ENCODE data around the gene TNF. TPM values are rescaled to one million over a fixed set of nuclear protein-coding genes. Genes with fewer than 3 reads are reported as not detected.

TNF gene
- total RNA-seq, 1 donor from 2014 or later, result 1.9 TPM

- no peak for DNase-seq
Measured at GRCh38 chr6:31573239-31574105, 1.9 kb upstream of the TNF start.

DNA sequence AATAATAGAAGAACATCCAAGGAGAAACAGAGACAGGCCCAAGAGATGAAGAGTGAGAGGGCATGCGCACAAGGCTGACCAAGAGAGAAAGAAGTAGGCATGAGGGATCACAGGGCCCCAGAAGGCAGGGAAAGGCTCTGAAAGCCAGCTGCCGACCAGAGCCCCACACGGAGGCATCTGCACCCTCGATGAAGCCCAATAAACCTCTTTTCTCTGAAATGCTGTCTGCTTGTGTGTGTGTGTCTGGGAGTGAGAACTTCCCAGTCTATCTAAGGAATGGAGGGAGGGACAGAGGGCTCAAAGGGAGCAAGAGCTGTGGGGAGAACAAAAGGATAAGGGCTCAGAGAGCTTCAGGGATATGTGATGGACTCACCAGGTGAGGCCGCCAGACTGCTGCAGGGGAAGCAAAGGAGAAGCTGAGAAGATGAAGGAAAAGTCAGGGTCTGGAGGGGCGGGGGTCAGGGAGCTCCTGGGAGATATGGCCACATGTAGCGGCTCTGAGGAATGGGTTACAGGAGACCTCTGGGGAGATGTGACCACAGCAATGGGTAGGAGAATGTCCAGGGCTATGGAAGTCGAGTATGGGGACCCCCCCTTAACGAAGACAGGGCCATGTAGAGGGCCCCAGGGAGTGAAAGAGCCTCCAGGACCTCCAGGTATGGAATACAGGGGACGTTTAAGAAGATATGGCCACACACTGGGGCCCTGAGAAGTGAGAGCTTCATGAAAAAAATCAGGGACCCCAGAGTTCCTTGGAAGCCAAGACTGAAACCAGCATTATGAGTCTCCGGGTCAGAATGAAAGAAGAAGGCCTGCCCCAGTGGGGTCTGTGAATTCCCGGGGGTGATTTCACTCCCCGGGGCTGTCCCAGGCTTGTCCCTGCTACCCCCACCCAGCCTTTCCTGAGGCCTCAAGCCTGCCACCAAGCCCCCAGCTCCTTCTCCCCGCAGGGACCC is 981 bp upstream of the TNF start:
- DNase-seq, result no peak

GRCh38 chr6:31575952-31576685 is 754 bp downstream of the TNF start:
- DNase-seq, result no peak

GRCh38 chr6:31576897-31577578 is 1.7 kb downstream of the TNF start:
- DNase-seq, result no peak

GRCh38 chr6:31577579-31577966 is 2.2 kb downstream of the TNF start:
- DNase-seq, result no peak

DNA sequence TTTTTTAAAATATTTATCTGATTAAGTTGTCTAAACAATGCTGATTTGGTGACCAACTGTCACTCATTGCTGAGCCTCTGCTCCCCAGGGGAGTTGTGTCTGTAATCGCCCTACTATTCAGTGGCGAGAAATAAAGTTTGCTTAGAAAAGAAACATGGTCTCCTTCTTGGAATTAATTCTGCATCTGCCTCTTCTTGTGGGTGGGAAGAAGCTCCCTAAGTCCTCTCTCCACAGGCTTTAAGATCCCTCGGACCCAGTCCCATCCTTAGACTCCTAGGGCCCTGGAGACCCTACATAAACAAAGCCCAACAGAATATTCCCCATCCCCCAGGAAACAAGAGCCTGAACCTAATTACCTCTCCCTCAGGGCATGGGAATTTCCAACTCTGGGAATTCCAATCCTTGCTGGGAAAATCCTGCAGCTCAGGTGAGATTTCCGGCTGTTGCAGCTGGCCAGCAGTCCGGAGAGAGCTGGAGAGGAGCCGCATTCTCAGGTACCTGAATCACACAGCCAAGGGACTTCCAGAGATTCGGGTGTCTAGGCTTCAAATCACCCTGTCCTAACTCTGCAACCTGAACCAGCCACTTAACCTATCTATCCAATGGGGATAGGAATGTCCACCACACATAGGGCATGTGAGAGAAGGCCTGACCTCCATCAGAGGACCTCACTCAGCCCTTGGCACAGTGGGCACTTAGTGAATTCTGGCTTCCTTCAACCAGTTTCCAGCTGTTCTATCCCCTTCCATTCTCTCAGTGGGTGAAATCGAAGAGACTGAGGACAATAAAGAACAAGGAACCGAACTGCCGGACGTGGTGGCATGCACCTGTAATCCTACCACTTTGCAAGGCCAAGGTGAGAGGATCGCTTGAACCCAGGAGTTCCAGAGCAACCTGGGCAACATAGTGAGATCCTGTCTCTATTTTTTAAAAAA is 3.1 kb downstream of the TNF start:
- DNase-seq, result no peak

- DNase-seq, result no peak
Measured at GRCh38 chr6:31579119-31579505, 3.7 kb downstream of the TNF start.

DNA sequence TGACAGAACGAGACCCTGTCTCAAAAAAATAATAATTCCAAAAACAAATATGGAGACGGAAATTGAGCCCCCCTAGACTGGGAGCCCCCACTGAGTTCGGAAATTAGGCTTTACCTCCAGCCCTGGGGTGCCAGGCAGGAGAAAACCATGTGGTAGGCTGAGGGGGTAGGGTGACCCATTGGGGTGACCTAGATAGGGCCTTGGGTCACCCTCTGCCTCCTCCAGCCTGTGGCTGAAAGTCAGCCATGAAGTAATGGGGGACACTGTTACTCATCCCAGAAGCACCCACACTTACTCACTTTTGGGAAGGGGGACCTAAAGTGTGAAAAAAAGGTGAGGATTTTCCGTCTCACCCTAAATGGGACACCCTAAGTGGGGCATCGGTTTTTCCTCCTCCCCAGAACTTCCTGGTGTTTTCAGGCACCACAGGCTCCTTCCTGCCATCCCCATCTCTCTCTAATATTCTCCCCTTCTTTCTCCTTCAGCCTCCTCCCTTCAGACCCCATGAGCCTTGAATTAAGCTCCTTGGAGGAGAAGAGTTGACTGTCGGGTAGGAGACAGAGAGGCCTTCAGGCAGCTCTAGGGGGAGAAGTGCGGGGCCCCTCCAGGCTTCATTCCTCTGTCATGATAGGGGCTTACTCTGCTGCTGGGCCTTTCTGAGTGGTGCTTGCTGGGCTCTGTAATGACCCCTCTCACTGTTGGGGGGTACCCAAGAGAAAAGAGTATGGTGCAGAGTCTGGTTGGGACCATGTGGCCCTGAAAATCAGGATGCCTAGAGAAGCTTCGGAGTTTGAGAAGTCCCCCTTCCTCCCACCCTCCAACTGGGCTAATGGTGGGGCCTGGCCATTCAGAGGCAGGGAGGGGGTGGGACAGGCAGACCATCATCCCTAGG is 4.4 kb downstream of the TNF start:
- DNase-seq, result no peak

GRCh38 chr6:31580438-31580740 is 5.0 kb downstream of the TNF start:
- DNase-seq, result no peak

DNA sequence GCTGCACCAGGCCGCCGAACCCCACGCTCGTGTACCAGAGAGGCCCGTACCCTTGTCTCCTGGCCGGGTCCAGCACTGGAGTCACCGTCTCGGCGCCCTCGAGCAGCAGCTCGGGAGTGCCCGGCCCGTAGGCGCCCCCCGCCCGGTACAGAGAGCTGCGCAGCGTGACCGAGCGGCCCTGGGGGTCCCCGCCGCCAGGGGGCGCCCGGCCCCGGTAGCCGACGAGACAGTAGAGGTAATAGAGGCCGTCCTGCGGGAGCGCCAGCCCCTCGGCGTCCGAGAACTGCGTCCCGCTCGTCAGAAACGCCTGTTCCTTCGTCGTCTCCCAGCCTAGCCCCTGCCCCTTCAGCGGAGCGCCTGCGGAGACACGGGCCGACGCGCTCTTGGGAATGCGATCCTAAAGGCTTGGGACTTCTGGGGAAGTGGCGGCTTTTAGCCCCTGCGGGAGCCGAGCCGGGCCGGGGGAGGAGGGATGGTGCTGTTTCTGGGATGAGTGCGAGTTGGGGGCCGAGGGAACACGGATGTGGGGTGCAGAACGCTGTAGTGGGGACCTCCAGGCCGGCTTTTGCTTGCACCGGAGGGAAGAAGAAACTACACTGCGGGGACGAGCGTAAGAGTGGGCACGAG is 5.6 kb downstream of the TNF start:
- peak; percentile 69 for DNase-seq

DNA sequence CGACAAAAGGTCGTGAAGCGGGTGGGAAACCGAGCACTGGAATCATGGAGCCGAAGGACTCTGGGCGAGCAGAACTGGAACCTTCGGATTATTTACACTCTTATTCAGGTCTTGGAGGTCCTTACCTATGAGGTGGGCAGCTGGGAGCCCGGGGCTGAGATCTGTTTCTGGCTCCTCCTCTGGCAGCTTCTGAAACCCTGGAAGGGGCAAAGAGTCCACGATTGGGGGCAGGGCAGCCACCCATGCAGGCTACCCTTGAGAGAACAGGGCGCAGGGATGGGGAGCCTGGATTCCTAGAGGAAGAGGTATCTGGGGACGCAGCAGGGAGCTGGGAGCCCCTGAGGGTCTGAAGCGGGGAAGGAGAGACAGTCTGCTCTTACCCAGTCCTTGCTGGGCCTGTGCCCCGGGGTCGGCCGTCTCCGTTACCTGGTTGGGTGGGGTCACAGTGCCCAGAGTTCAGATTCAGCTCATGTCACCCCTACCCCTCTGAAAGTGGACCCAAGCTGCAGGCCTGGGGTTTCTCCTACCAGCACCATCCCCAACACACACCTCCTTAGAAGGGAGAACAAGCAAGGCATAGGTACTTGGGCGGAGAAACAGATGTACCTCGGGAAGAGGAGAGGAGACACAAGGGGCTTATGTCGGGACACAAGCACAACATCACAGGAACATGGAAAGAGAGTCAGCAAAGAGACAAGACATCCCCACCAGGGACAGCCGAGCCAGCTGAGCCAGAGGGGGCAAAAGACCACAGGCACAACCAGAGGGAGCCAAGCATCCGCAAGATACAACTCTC is 6.3 kb downstream of the TNF start:
- DNase-seq, result no peak

DNA sequence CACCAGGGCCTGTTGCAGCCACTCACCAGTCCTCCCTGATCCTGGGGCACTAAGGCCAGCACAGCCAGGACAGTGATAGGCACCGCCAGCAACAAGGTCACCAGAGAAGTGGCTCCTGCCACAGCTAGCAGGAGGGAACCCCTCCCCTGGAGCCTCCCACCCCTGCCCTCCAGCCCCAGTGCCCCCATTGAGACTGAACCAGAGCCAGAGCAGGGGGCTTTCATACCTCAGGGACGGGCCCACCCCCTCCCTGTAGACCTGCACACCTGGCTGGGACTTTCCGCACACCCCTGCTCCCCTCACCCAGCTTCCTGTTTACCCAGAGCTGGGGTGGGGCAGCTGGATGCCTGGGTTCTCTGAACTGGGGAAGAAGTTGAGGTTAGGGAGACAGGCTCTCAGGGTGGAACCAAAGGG is 6.9 kb downstream of the TNF start, which contains the start of gene LTB:
Gene LTB, minus strand, starts transcription at position 195 of the 414 bp plus-strand sequence. Its CDS starts 7 bp downstream, at position 188.
- no peak for DNase-seq

GRCh38 chr6:31585491-31585890 is 10.1 kb downstream of the TNF start:
- no peak for DNase-seq

- DNase-seq, result no peak
Measured at GRCh38 chr6:31586008-31586407, 10.6 kb downstream of the TNF start, which contains the start of gene LST1. Gene LST1 (plus strand): TSS chr6:31586277. CDS start chr6:31587300, 1,023 bp downstream.

DNA sequence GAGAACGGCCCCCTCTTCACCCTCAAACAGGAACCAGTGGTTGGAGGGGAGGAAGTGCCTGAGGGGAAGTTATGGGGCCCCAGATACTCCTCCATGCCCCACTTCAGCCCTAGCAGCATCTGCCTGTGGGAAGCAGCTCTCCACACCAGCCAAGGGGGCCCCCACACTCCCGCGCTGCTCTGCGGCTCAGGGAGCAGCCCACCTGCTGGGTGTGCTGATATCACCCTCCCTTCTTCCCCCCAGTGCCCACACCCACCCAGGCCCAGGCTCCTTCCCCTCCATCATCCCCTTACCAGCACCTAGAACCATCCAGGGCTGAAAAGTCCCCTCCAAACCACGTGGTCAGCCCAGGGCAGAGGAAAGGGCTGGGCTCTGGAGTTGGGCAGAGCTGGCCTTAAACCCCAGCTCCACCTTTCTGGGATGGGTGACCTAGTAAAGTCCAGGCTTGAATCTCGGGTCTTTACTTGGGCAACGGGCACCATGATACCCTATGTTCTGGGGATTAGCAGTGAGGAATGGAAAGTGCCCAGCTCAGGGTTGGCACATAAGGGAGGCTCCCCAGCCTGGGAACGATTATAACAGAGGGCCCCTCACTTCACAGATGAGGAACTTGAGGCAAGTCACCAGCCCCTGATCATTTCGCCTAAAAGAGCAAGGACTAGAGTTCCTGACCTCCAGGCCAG is 11.4 kb downstream of the TNF start:
- DNase-seq, result no peak

DNA sequence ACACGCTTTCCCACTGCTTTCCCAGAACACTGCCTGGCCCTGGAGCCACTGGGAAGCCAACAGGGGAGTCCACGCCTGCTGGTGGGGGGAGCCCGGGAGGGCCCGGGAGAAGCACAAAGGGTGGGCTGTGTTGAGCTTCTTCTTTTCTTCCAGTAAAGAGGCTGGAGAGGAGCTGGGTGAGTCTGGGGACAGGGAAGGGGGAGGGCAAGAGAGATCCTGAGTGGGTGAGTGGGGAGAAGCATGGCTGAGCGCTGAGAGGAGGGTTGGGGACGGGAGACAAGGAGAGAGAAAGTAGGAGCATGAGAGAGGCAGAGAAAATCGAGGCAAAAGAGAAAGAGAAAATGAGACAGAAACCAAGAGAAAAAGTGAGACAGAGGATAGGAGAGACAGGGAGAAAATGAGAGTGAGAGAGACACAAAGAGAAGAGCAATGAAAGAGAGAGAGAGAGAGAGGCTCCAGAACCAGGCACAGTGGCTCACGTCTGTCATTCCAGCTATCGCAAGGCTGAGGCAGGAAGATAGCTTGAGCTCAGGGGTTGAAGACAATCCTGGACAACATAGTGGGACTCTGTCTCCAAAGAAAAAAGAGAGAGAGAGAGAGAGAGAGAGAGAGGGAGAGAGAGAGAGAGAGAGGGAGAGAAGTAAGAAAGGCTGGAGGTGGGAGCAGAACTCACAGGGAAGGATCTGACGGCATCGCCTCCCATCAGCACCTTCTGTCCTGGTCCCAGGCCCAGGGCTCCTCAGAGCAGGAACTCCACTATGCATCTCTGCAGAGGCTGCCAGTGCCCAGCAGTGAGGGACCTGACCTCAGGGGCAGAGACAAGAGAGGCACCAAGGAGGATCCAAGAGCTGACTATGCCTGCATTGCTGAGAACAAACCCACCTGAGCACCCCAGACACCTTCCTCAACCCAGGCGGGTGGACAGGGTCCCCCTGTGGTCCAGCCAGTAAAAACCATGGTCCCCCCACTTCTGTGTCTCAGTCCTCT is 12.7 kb downstream of the TNF start:
- DNase-seq, result no peak

Data from skin of body (tissue), 2 donors.